Fibroblast of skin of back (primary cell): ENCODE results near the gene RPS25. TPM values are rescaled to one million over a fixed set of nuclear protein-coding genes. Genes with fewer than 3 reads are reported as not detected.
"Not testable (repeated sequence)": the region's sequence is repeated elsewhere in the genome, so short reads cannot be mapped to it uniquely, and the experiment has no call there.

Experiments
- DNase-seq: peaks from one replicate; pipeline ENCODE4 v3.0.0-alpha.2; 2013
- polyA plus RNA-seq, 2 experiments: library from polyadenylated mRNA; unstranded; fragments of 120-200 nt; gene quantifications; one replicate each; pipeline ENCODE4 v1.2.1, GENCODE V29; 2013; ENCODE audit not compliant: insufficient read length in 2 of 2

The RPS25 gene
- 633 TPM for polyA plus RNA-seq (2013, experiment 1 of 2; ENCODE audit: insufficient read length)
- polyA plus RNA-seq (2013, experiment 2 of 2; ENCODE audit: insufficient read length), result 767 TPM

DNA sequence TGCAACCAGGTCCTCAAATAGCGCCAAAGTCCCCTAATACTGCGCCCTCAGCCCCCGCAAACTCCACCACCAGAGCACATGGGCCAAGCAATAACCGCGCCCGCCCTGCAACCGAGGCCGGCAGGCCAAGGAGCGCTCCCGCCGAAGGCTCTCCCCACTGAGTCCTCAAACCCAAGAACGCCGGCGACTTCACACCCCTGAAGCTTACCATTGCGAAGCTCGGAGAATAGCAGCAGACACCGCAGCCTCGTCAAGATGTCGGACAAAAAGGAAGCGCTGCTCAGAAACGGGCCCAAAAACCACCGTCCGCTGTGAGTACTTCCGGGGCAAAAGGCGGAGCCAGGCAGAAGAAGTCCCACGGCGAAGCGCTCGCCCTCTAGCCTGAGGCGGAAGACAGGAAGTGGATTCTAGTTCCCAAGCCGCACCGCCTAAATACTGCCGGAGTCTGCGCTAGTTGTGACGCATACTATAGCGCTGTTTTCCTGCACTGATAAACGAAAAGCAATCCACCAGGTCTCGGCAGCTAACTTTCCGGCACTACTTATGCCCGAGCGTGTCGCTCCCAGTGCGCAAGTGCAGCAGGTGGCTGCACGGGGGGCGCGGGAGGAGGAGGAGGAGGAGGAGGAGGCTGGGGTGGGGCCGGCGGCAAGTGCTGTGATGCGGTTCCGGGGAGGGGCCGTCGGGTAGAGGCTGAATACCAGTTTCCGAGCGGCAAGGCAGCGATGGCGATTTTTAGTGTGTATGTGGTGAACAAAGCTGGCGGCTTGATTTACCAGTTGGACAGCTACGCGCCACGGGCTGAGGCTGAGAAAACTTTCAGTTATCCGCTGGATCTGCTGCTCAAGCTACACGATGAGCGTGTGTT, at the start of gene RPS25, which contains the start of gene TRAPPC4:
Gene RPS25, minus strand, starts transcription at position 270 of the 865 bp plus-strand sequence. Its CDS starts 59 bp downstream, at position 211.
Gene TRAPPC4, plus strand, starts transcription at position 693 of the 865 bp plus-strand sequence. Its CDS starts 30 bp downstream, at position 723.
- DNase-seq, result peak; percentile 97

DNA sequence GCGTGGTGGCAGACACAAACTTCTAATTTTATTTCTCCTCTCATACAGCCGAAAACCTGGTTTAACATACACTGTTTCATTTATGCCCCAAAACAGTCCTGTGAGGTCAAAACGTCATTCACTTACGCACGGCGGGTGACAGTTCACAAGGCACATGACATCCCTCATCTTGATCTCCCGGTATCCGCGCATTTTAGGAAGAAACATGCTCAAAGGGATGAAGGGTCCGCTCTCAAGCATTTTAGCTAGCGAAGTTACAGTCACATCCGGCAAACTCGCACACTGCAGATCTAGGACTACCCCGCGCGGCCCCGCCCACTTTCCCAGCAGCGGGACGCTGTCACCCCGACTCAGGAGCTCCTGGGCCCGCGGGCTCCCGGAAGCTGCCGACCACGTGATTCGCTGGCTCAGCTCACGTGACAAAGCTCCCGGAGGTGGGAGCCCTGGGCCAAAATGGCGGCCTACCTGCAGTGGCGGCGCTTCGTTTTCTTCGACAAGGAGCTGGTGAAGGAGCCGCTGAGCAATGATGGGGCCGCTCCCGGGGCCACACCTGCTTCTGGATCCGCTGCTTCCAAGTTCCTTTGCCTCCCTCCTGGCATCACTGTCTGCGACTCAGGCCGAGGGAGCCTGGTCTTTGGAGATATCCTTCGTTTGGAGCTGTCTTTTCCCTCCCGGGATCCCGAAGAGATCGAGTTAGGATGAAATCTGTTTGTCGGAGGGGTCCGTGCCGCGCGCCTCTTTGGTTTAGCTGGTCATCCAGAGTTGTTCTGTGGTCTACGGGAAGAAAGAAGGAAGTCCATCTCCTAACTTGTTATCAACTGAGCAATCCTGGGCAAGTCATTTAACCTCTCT, 49.5 kb upstream of the RPS25 start, which contains the start of gene VPS11:
Gene VPS11, plus strand, starts transcription at position 448 of the 852 bp plus-strand sequence. Its CDS starts 6 bp downstream, at position 454.
- peak; percentile 96 for DNase-seq

DNA sequence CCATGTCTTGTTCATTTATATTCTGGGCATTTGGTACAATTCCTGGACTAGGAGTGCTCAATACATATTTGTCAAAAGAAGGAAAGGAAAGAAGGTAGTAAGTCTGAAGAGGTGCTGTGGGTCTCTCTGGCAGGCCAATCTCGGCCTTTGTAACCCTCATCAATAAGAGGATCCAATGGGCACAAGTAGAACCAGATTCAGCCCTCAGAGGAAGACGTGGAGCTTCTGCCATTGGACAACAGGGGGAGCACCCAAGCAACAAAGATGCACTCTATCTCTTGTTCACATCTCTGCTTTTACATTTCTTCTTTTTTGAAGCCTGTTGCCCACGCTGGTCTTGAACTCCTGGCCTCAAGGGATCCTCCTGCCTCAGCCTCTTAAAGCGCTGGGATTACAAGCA, 47.2 kb upstream of the RPS25 start:
- peak; percentile 41 for DNase-seq

DNA sequence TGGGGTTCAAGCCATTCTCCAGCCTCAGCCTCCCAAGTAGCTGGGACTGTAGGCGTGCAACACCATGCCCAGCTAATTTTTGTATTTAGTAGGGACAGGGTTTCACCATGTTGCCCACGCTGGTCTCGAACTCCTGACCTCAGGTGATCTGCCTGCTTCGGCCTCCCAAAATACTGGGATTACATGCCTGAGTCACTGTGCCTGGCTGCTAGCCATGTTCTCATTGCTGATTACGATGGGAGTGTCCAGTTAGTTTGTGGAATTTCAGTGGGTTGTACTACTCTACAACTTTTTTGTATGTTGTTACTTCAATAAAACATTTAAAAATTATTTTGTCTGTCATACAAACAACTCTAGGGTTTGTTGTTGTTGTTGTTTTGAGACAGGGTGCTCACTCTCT, 44.6 kb upstream of the RPS25 start:
- peak; percentile 37 for DNase-seq

DNA sequence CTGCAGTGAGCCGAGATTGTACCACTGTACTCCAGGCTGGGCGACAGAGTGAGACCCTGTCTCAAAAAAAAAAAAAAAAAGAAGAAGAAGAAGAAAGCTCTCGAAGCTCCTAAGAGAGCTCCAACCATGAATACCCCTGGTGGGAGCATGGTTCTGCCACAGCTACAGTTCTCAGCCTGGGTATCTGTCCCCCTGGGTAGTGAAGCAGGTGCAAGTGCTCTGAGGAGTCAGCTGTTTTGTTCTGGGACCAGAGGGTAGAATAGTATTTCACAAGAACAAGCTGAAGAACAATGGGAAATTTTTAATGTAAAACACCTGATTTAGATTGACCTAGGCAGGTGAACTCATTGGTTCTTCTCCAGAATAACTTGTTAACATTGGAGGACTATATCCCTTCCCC, 43.1 kb upstream of the RPS25 start:
- DNase-seq, result no peak

DNA sequence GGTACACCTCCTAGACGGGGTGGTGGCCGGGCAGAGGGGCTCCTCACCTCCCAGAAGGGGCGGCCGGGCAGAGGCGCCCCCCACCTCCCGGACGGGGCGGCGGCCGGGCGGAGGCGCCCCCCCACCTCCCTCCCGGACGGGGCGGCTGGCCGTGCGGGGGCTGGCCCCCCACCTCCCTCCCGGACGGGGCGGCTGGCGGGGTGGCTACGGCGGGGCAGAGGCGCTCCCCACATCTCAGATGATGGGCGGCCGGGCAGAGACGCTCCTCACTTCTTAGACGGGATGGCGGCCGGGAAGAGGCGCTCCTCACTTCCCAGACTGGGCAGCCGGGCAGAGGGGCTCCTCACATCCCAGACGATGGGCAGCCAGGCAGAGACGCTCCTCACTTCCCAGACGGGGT, 41.0 kb upstream of the RPS25 start:
- DNase-seq, result not testable (repeated sequence)

DNA sequence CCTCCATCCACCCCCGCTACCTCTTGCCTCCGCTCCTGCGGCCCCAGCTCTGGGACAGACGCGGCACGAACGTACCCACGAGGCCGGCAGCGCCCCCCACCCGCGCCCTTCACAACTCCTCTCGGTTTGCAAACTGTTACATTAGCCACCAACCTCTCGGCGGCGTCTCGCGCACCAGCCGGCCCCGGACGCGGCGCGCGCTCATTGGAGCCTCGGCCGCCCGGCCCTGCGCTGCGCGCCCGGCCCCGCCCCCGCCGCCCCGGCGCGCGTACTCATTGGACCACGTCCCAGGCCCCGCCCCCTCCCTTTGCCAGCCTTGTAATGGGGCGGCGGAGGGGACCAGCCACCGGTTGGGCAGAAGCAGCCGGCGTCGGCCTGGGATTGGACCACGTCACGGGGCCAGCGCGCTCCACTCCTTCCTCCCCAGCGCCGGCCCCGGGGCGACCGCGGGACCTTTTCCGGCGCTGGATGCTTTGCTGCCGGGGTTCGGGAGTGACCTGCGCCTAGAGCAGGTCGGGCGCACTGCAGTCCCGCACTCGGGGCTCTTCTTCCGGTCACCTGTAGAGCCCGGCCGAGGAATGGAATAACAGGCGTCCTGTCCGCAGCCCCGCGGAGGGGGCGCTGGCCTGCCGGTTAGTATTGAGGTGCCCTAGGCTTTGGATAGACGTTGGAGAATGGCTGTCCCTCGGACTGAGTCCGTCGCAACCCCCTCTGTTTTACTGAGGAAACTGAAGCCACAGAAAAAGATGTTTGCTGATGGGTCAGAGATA, 39.0 kb upstream of the RPS25 start, which contains the start of gene HYOU1:
Gene HYOU1, minus strand, starts transcription at position 206 of the 770 bp plus-strand sequence. CDS start 1,045 bp downstream, outside the sequence.
- DNase-seq, result peak; percentile 97

DNA sequence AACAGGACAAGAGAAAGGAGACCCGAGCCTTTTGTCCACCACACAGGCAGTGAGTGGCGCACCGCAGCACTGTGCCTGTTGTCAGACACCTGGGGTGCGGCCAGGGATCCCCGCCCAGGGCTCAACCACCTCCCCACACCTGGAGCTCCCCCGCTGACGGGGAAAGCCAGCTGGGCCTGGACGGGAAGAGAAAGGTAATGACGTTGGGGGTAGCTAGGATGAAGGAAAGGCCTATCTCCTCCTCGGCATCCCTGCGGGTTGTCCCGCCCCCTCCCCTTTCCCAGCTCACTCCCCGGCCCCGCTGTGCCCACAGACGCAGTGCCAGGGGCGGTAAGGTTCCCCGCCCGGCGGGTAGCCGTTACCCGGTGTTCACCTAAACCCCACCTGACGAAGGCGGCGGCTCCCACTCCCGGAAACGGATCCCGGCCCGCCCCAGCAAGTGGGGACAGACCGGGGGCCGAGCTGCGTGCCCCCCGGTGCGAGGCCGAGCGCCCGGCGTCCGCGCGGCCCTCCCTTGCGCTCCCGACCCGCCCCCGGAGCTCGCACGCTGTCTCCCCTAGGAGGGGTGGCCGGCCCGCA, 38.4 kb upstream of the RPS25 start:
- DNase-seq, result no peak

DNA sequence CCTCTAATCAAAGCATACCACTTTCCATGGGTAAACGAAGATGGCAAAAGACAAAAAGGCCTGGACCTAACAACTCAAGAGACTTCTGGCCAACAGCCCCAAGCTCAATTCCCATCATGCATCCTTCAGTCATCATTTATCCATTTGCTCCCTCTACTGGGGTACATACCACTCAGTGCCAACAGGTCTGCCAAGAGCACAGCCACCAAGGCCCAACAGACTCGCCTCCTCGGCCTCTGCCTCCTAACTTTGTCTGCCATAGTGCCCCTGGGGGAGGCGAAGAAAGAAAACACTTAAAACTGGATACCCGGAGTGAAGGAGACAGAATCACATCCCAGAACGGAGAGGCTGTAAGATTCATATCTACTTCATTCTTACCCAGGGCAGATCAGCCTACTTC, 37.8 kb upstream of the RPS25 start:
- peak; percentile 47 for DNase-seq

DNA sequence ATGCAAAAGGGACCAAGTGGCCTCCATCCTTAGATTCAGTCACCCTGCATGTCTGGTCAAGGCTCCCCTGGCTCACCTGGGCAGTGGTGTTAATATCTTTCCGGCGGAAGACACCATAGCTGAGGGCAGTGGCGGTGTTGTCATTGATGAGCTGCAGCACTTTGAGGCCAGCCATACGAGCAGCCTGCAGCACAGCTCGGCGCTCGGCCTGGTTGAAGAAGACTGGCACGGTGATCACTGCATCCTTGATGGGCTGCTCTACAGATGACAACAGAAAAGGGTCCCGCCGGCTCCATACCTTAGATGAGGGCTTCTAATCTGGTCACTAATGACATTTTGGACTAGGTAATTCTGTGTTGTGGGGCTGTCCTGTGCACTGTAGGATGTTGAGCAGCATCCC, 36.3 kb upstream of the RPS25 start:
- no peak for DNase-seq

DNA sequence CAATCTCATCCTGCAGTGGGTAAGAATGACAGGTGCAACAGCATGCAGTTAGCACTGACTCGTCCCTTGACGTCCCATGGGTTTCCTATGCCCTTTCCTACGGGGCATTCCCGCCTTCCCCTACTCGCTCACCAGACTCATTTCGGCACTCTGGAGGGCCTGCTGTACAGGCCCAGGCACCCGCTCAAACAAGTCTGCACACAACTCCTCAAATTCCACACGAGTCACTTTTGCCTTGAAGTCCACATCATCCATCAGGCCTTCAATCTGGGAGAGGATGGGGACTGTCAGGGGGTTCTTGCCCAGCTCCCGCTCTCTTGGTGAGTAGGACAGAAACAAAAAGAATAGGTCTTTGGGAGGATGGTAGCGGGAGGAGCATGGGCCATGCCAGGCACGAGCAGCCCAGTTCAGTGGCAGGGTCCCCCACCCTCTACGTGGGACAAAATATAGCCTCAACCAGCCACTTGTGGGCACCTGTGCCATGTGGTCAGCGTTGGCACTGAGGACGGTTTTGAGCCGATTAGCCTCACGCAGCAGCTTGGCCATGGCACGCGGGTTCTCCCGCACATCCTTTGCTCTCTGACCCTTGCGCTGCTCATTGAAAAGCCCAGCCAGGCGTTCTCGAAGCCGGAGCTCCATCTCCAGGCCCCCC, 34.1 kb upstream of the RPS25 start:
- no peak for DNase-seq

DNA sequence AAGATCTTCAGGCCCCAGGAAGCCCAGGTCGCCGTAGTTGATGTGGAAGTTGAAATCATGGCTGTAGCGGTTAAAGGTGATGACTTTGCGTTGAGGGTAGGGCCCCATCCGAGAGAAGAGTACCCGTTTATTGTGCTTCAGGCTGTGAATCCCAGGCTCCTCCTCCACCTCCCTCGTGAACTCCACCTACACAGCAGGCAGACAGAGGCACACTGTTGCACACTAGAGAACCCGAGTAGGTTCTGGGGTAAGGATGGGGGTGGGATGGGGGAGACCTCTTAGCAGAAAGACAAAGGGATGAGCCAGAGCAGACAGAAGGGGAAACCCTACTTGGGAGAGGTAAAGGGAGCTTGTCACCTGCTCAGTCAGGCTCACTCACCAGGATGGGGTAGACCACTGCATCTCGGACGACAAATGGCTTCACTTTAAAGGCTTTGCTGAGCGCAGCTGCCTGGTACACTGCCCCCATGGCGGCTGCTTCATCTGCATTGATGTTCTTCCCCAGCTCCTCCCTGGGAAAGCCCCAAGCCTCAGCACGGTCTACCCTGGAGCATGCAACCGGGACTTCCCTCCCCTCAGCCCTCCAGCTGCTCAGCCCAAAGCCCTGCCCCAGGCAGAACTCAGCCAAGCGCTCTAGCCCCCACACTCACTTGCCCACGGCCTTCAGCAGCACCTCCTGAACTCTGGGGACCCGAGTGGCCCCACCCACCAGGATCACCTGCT, 33.5 kb upstream of the RPS25 start:
- DNase-seq, result no peak

DNA sequence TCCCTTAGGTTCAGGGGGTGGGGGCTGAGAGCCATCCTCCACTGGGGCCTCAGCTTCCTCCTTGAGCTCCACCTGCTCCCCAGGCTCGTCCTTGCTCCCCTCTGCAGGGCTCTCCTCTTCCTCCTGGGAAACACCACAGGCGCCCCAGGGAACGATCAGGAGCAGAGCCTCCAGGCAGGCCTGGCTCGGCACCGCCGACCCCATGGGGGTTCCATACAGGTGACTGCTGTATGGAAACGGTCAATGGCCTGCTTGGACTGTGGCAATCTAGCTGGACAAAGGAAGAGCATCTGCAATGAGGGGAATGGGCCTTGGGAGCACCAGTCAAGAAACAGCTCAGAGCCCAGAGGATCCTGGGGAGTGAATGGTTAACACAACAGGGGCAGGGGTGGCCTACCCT, 30.9 kb upstream of the RPS25 start:
- DNase-seq, result no peak

DNA sequence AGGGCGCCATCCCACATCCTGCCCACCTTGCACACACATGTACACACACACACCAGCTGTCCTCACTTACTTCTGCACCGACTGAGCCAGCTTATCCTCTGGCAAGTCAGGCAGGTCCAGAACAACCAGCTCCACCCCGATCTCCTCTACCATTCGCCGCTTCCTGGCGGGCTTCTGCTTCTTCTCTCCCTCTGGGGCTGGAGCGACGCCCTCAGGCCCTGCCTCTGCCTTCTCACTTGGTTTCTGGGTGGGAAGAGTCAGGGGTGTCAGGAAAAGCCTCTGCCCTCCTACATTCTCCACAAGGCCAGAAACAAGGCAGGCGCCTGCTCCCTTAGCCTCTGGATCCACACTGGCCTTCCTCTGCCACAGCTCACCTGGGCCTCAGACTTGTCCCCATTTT, 30.5 kb upstream of the RPS25 start:
- DNase-seq, result no peak

DNA sequence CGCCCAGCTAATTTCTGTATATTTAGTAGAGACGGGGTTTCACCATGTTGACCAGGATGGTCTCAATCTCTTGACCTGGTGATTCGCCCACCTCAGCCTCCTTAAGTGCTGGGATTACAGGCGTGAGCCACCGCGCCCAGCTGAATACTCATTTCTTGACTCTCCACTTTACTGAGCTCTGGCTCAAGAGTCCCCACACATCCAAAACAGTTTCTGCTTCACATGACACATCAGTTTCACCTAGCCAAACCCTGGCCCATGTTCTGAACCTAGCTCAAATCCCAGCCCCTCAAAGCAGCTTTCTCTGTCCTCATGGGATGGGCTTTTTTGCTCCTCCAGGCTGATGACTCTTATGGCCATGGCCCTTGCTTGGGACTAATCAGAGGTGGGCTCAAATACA, 29.1 kb upstream of the RPS25 start:
- no peak for DNase-seq

DNA sequence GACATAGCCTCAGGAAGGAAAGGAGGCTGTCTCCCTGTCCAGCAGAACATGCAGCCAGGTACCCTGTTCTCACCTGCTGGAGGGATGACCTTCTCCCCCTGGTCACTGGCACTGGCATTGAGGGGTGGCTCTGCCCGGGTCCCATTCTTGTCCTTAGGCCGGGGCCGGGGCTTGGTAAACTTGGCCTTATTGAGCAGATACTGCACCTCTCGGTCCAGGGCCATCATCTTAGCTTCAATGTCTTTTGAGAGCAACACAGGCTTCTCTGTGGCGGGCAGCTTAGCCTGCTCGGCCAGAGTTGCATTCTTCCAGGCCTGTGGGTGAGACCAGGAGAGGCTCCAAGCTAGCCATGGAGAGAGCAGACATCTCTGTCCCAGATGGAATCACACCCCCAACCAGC, 28.3 kb upstream of the RPS25 start:
- no peak for DNase-seq

DNA sequence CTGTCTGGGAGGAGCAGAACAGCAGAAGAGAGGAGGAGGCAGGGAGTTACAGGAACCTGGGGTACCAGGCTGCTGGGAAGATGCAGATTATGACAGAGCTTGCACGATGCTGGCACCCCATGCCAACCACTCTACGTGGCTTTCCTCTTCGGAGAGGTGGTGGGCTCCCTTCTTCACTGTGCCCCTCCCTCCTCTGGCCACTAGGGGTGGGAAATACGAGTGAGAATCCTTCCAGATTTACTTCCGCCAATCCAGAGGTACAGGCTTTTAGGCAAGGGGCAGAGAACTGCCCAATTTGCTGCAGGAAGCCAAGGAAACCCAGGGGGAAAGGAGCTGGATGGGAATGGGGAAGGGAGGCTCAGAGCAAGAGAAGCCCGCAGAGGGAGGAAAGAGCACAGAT, 26.6 kb upstream of the RPS25 start:
- no peak for DNase-seq

DNA sequence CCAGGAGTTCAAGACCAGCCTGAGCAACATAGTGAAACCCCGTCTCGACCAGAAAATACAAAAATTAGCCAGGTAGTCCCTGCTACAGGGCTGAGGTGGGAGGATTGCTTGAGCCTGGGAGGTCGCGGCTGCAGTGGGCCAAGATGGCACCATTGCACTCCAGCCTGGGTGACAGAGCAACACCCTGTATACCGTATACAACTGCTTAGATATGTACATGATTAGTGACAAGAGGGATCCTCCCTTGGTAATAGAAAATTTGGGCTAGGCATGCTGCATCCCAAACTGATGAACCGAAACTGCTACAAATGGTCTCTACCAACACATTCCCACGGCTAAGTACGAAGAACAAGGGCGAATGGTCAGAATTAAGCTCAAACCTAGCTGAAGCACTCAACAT, 24.8 kb upstream of the RPS25 start:
- no peak for DNase-seq

DNA sequence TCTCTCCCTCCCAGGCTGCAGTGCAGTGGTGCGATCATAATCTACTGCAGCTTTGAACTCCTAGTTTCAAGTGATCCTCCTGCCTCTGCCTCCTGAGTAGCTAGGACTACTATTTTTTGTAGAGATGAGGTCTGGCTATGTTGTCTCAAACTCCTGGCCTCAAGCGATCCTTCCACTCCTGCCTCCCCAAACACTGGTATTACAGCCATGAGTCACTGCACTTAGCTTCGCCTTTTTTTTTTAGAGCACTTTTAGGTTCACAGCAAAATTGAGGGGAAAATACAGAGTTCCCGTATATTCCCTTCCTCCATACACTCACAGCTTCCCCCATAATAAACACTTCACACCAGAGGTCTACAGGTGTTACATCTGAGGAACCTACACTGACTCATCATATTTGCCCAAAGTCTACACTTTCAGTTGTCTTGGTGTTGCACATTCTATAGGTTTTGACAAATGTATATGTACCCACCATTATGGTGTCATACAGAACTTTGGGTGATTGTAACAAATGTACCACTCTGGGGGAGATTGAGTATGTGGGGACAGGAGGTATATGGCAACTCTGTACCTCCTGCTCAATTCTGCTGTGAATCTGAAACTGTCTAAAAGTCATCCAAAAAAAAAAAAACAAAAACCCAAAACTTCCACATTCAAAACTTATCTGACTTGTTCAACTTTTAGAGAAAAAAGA, 23.8 kb upstream of the RPS25 start:
- no peak for DNase-seq

DNA sequence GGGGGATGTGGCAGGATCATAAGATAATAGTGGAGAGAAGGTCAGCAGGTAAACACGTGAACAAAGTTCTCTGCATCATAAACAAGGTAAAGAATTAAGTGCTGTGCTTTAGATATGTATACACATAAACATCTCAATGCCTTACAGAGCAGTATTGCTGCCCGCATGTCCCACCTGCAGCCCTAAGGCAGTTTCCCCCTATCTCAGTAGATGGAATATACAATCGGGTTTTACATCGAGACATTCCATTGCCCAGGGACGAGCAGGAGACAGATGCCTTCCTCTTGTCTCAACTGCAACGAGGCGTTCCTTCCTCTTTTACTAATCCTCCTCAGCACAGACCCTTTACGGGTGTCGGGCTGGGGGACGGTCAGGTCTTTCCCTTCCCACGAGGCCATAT, 21.3 kb upstream of the RPS25 start:
- not testable (repeated sequence) for DNase-seq
